HG03108 (cell line): ENCODE results near the gene GMDS.

Experiments
- ATAC-seq: cut with Tn5 transposase; IDR thresholded peaks from one replicate; pipeline ENCODE4 v1.9.1; 2021; ENCODE audit warnings: moderate library complexity; ENCODE audit not compliant: unreplicated experiment

GMDS gene

GRCh38 chr6:1622220-1622850 is 623.1 kb downstream of the GMDS start:
- no peak for ATAC-seq

GRCh38 chr6:1621070-1621701 is 624.2 kb downstream of the GMDS start:
- no peak for ATAC-seq

GRCh38 chr6:1620504-1621069 is 624.8 kb downstream of the GMDS start:
- ATAC-seq: no peak

GRCh38 chr6:1619673-1620503 is 625.5 kb downstream of the GMDS start:
- no peak for ATAC-seq

- ATAC-seq: no peak
Observed at GRCh38 chr6:1619098-1619672, 626.2 kb downstream of the GMDS start.

DNA sequence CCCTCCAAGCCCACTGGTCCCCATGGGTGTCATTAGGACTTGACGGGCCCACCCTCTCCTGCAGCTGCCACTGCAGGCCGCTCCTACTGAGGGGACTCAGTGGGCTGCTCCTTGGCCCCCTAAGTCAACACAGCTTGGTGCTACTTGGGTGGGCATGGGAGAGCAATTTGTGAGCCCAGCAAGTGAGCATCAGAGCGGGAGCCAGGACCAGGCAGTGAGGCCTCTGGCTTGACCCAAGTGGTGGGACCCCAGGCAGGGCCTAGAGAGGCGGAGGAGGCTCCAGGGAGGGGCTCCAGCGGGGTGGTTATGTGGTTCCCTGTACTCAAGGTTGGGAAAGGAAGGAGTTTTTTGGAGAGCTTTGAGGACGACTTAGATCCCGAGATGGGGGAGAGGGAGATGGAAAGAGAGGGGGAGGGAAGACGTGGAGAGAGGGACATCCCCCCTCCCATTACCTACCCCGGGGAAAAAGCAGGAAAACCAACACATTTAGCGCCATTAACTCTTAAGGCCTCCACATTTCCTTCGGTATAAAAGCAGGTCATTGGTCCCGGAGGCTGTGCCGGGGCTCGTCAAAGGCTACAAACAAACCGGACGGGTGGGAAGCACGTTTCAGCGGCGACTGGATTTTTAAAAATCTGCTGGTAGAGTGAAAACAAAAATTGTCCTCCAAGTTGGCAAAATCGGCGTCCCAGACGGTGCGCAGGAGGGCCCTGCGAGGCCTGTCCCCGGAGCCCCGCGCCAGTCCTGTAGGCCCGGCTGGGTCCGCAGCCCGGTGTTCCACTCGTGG is 626.9 kb downstream of the GMDS start:
- no peak for ATAC-seq

DNA sequence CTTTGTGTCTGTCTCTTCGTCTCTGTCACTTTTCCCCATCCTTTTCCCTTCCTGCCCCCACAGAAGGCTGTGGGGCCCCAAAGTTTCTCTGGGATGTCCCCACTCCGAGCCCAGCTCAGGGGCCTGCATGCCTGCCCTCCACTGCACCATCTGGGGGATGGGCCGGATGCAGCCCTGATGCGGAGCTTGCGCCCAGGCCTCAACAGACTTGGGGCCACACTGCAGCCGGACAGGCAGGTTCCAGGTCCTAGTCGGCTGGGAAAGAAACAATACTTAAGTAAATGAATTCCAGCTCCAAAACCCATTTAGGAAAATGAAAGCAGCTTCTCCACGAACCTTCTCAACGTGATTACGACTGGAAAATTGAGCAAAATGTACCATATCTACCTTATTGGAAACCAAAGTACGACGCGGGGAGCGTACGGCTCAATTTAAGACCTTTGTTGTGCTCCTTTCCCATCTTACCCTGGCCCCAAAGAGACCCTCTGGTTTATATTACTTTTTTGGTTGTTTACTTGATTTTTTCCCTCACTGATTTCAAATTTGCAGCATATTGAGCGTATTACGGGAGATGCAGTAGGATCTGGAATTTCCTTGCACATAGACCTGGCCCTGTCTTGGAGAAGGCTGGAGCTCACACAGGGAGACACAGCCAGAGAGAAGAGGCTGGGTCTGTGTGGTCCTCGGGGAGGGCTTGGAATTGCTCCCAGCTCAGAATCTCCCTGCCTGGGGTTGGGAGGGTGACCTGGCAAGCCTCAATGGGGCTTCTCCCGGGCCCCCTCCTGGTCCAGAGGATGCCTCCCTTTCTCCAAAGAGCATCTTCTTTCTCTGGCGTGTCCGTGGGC is 627.7 kb downstream of the GMDS start:
- no peak for ATAC-seq

DNA sequence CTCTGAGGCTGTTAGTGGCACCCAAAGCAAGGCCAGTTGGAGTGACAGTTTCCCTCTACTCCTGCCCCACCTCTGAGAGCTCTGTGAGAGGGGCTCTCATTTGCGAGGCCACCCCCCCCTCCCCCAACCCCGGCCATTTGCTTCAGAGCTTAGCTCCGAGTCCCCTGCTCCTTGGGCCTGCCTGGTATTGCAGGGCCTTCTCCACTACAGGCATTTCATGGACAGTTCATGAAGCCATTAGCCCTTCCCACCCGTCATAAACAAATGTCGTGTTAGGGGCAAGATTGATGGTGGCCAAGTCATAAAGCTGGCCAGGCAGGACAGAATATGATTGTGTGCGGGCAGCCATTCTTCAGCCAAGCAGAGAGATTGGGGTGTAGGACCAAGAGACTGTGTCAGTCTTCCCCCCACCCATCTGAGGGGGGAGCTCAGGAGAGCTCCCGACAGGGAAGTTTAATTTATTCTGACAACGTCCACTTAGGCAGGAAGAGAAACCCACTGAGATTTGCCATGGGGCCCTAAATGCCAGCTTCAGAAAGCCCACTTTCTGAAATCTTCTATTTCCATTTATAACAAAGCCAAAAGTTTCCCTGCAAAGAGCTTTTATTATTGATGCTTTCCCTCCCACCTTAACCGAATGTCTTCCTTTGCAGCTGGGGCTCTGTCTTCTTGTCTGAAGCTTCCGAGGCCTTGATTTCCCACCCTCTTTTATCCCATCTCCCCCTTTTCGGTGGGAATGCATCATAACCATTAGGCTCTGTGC is 628.5 kb downstream of the GMDS start:
- ATAC-seq: no peak

DNA sequence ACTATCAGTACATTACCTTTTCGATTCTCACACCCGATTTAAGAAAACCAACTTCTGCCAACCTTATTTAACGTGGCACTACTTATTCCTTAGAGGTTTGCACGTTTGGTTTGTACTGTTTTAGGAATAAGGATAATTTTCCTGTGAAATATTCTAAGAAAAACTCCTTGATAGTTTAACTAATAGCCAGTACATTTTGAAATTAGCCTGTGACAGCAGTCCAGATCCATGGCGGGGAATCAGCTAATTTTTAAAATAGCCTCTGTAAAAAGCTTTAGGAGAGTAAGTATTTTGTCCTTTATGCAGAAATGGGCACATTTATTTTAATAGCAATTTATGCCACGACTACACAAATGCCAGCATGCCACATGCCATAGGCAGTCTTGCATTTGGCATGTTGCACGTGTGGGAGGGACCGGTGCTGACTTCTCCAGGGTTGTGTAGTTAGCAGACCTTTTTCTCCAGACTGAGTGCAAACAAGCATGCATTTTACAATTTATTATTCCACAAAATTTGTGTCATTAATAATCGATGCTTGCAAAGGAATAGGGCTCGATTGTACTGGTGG is 629.5 kb downstream of the GMDS start:
- no peak for ATAC-seq

GRCh38 chr6:1615151-1615852 is 630.1 kb downstream of the GMDS start:
- no peak for ATAC-seq

GRCh38 chr6:1614448-1615150 is 630.8 kb downstream of the GMDS start:
- ATAC-seq: no peak

- no peak for ATAC-seq
Observed at GRCh38 chr6:1613688-1614447, 631.5 kb downstream of the GMDS start.

GRCh38 chr6:1613346-1613687 is 632.1 kb downstream of the GMDS start:
- no peak for ATAC-seq

DNA sequence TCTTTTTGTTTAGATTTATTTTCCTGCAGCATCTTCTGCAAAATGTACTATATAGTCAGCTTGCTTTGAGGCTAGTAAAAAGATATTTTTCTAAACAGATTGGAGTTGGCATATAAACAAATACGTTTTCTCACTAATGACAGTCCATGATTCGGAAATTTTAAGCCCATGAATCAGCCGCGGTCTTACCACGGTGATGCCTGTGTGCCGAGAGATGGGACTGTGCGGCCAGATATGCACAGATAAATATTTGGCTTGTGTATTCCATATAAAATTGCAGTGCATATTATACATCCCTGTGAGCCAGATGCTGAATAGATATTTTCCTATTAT is 632.5 kb downstream of the GMDS start:
- ATAC-seq: no peak

- no peak for ATAC-seq
Observed at GRCh38 chr6:1612299-1612973, 633.0 kb downstream of the GMDS start.

DNA sequence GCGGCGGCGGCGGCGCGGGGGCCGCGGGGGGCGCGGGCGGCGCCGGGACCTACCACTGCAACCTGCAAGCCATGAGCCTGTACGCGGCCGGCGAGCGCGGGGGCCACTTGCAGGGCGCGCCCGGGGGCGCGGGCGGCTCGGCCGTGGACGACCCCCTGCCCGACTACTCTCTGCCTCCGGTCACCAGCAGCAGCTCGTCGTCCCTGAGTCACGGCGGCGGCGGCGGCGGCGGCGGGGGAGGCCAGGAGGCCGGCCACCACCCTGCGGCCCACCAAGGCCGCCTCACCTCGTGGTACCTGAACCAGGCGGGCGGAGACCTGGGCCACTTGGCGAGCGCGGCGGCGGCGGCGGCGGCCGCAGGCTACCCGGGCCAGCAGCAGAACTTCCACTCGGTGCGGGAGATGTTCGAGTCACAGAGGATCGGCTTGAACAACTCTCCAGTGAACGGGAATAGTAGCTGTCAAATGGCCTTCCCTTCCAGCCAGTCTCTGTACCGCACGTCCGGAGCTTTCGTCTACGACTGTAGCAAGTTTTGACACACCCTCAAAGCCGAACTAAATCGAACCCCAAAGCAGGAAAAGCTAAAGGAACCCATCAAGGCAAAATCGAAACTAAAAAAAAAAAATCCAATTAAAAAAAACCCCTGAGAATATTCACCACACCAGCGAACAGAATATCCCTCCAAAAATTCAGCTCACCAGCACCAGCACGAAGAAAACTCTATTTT is 633.7 kb downstream of the GMDS start:
- ATAC-seq: no peak
